WTC11 (cell line): ENCODE results near the gene ATP1A4.

Experiments
- CBFB ChIP-seq: sonication (generic); formaldehyde crosslinking; IDR thresholded peaks from 2 replicates; pipeline ENCODE4 v1.8.1; 2022; ENCODE audit warnings: mild to moderate bottlenecking, low read depth, missing genetic modification reagents
- CREB1 ChIP-seq: sonication (generic); formaldehyde crosslinking; IDR thresholded peaks from 2 replicates; pipeline ENCODE4 v1.8.0; 2023; ENCODE audit warnings: mild to moderate bottlenecking, missing genetic modification reagents
- CTCF ChIP-seq: fragments of 200-600 bp; IDR thresholded peaks from 2 replicates; pipeline ENCODE4 v1.8.0; 2022; ENCODE audit warnings: antibody characterized with exemption
- ERG ChIP-seq: fragments of 250-450 bp; sonication (Bioruptor Pico); IDR thresholded peaks from 2 replicates; pipeline ENCODE4 v1.8.0; 2021; ENCODE audit warnings: mild to moderate bottlenecking
- FOXK1 ChIP-seq: sonication (generic); formaldehyde crosslinking; IDR thresholded peaks from 2 replicates; pipeline ENCODE4 v1.8.0; 2022; ENCODE audit warnings: mild to moderate bottlenecking, moderate library complexity, missing genetic modification reagents
- GABPB1 ChIP-seq: sonication (generic); formaldehyde crosslinking; IDR thresholded peaks from 2 replicates; pipeline ENCODE4 v1.8.1; 2023; ENCODE audit warnings: mild to moderate bottlenecking, missing genetic modification reagents
- MAX ChIP-seq: sonication (generic); formaldehyde crosslinking; IDR thresholded peaks from 2 replicates; pipeline ENCODE4 v1.8.0; 2022; ENCODE audit warnings: mild to moderate bottlenecking, missing genetic modification reagents
- MLX ChIP-seq: sonication (generic); formaldehyde crosslinking; IDR thresholded peaks from 2 replicates; pipeline ENCODE4 v1.8.1; 2023; ENCODE audit warnings: mild to moderate bottlenecking, missing genetic modification reagents, moderate library complexity
- NR1H2 ChIP-seq: sonication (generic); formaldehyde crosslinking; IDR thresholded peaks from 2 replicates; pipeline ENCODE4 v1.9.0; 2021; ENCODE audit warnings: mild to moderate bottlenecking, moderate library complexity, missing genetic modification reagents
- SOX15 ChIP-seq: fragments of 250-450 bp; sonication (Bioruptor Pico); IDR thresholded peaks from 2 replicates; pipeline ENCODE4 v1.9.0; 2021; ENCODE audit warnings: mild to moderate bottlenecking

GRCh38 chr1:160211046-160211790 is 59.8 kb downstream of the ATP1A4 start:
- TF ChIP-seq NR1H2 (CRISPR knock-in tag) (no peak), GABPB1 (CRISPR knock-in tag) (no peak), MAX (CRISPR knock-in tag) (no peak), CTCF (no peak), ERG (CRISPR knock-in tag) (no peak), CBFB (CRISPR knock-in tag) (no peak), CREB1 (CRISPR knock-in tag) (no peak), SOX15 (no peak), MLX (CRISPR knock-in tag) (no peak), FOXK1 (no peak)
